HG03060 (cell line): ENCODE results near the gene LYPD6B.

Experiments used
- ATAC-seq: cut with Tn5 transposase; IDR thresholded peaks from one replicate; pipeline ENCODE4 v1.9.1; 2021; ENCODE audit warnings: low read depth, moderate number of reproducible peaks; ENCODE audit not compliant: unreplicated experiment

LYPD6B gene

GRCh38 chr2:149152469-149152953 is 114.0 kb downstream of the LYPD6B start:
- ATAC-seq: no peak

- ATAC-seq: no peak
Measured at GRCh38 chr2:149155196-149155969, 116.9 kb downstream of the LYPD6B start.

GRCh38 chr2:149155988-149156387 is 117.5 kb downstream of the LYPD6B start:
- no peak for ATAC-seq

- ATAC-seq: no peak
Measured at GRCh38 chr2:149156971-149157740, 118.7 kb downstream of the LYPD6B start.

- no peak for ATAC-seq
Measured at GRCh38 chr2:149158957-149159356, 120.5 kb downstream of the LYPD6B start.

GRCh38 chr2:149160195-149160594 is 121.7 kb downstream of the LYPD6B start:
- no peak for ATAC-seq

- ATAC-seq: peak; percentile 99
Measured at GRCh38 chr2:149160701-149161217, 122.3 kb downstream of the LYPD6B start.

- no peak for ATAC-seq
Measured at GRCh38 chr2:149161481-149162225, 123.2 kb downstream of the LYPD6B start.

GRCh38 chr2:149164296-149164695 is 125.8 kb downstream of the LYPD6B start:
- no peak for ATAC-seq

GRCh38 chr2:149164827-149165226 is 126.3 kb downstream of the LYPD6B start:
- ATAC-seq: no peak

GRCh38 chr2:149167001-149167780 is 128.7 kb downstream of the LYPD6B start:
- peak; percentile 90 for ATAC-seq

- ATAC-seq: no peak
Measured at GRCh38 chr2:149167941-149168340, 129.4 kb downstream of the LYPD6B start.

- no peak for ATAC-seq
Measured at GRCh38 chr2:149169656-149170055, 131.2 kb downstream of the LYPD6B start.

GRCh38 chr2:149170156-149170555 is 131.7 kb downstream of the LYPD6B start:
- no peak for ATAC-seq

- ATAC-seq: no peak
Measured at GRCh38 chr2:149170911-149171310, 132.4 kb downstream of the LYPD6B start.

GRCh38 chr2:149173220-149173619 is 134.7 kb downstream of the LYPD6B start:
- ATAC-seq: no peak

- no peak for ATAC-seq
Measured at GRCh38 chr2:149175956-149176355, 137.5 kb downstream of the LYPD6B start.

- no peak for ATAC-seq
Measured at GRCh38 chr2:149178612-149179011, 140.1 kb downstream of the LYPD6B start.

- no peak for ATAC-seq
Measured at GRCh38 chr2:149180226-149180875, 141.9 kb downstream of the LYPD6B start.
